Activated B cell treated with CpG ODN at 0.5 μM for 24 hours (primary cell): ENCODE data around the gene ATP1B1. TPM values are rescaled to one million over a fixed set of nuclear protein-coding genes. Genes with fewer than 3 reads are reported as not detected.

Experiments used
- ATAC-seq: fragments of 200-7000 bp; cut with Tn5 transposase; one replicate; pipeline ENCODE4 v1.10.0; 2021; ENCODE audit warnings: low read depth, mild to moderate bottlenecking, moderate library complexity
- CTCF ChIA-PET: fragments of 350-600 bp; sonication (Branson Sonifier 250); formaldehyde crosslinking; loops from one replicate; lab custom pipeline; 2021; ENCODE audit warnings: antibody characterized with exemption; lab: Charles Lee
- POLR2A ChIA-PET: fragments of 350-600 bp; sonication (Branson Sonifier 250); formaldehyde crosslinking; loops from one replicate; lab custom pipeline; 2021; ENCODE audit warnings: antibody characterized with exemption; lab: Charles Lee
- DNase-seq: peaks from one replicate; pipeline ENCODE4 v3.0.0; 2022
- H3K27ac Mint-ChIP-seq: one replicate; pipeline ENCODE4 v1.8.0; 2020; ENCODE audit warnings: mixed read lengths
- H3K27me3 Mint-ChIP-seq: one replicate; pipeline ENCODE4 v1.8.0; 2021; ENCODE audit warnings: mixed read lengths
- H3K36me3 Mint-ChIP-seq: one replicate; pipeline ENCODE4 v1.8.0; 2021; ENCODE audit warnings: low read depth, mixed read lengths
- H3K4me1 Mint-ChIP-seq: one replicate; pipeline ENCODE4 v1.8.0; 2021; ENCODE audit warnings: mixed read lengths
- H3K4me3 Mint-ChIP-seq: one replicate; pipeline ENCODE4 v1.8.0; 2020; ENCODE audit warnings: mild to moderate bottlenecking, mixed read lengths
- H3K9me3 Mint-ChIP-seq: one replicate; pipeline ENCODE4 v1.8.0; 2020; ENCODE audit warnings: mixed read lengths
- CTCF ChIP-seq: fragments of 200-600 bp; IDR thresholded peaks from one replicate; pipeline ENCODE4 v1.8.0; 2022; ENCODE audit warnings: antibody characterized with exemption, mild to moderate bottlenecking
- intact Hi-C: fragments of 100-400 bp; cut with micrococcal nuclease; formaldehyde crosslinking; loops from one replicate; pipeline ENCODE4 v1.15.1; 2024
- total RNA-seq: library from RNA; stranded (reverse); gene quantifications from 2 replicates; pipeline ENCODE4 v1.2.3, GENCODE V29; 2022

Gene ATP1B1
- total RNA-seq, 1 donor from 2014 or later = 1.6 TPM

GRCh38 chr1:169109561-169110134, 3.2 kb downstream of the ATP1B1 start:
- Mint-ChIP-seq H3K27me3 (peaks cover 31% of the 10 kb centered on the region), H3K27ac (no peak overlapping the region), H3K36me3 (no peaks in the 10 kb centered on the region), H3K4me1 (peaks cover 18% of the 10 kb centered on the region), H3K9me3 (no peaks in the 10 kb centered on the region), H3K4me3 (no peak overlapping the region)
- intact Hi-C loops = loop anchor here (5.0 to 10.0 kb wide), 3 partner anchors 765 to 1175 kb away; partner anchors contain the start of genes DCAF6, KIFAP3 and MPC2
- CTCF ChIA-PET = no interaction called here
- no peak for TF ChIP-seq CTCF
- no peak for ATAC-seq
- DNase-seq = no peak
- POLR2A ChIA-PET = no interaction called here

GRCh38 chr1:169110236-169110635, 3.7 kb downstream of the ATP1B1 start:
- TF ChIP-seq CTCF = no peak
- POLR2A ChIA-PET = no interaction called here
- ATAC-seq = no peak
- intact Hi-C loops = no loop called here
- CTCF ChIA-PET = no interaction called here
- H3K9me3 Mint-ChIP-seq = no peaks in the 10 kb centered on the region
- peaks cover 27% of the 10 kb centered on the region for H3K27me3 Mint-ChIP-seq
- H3K27ac Mint-ChIP-seq = no peak overlapping the region
- no peak overlapping the region for H3K4me3 Mint-ChIP-seq
- no peaks in the 10 kb centered on the region for H3K36me3 Mint-ChIP-seq
- H3K4me1 Mint-ChIP-seq = peaks cover 14% of the 10 kb centered on the region
- DNase-seq = no peak

- intact Hi-C loops = no loop called here
- Mint-ChIP-seq H3K4me1 (peaks cover 11% of the 10 kb centered on the region), H3K27ac (no peak overlapping the region), H3K36me3 (no peaks in the 10 kb centered on the region), H3K9me3 (no peaks in the 10 kb centered on the region), H3K27me3 (peaks cover 25% of the 10 kb centered on the region), H3K4me3 (no peak overlapping the region)
- ATAC-seq (no peak), DNase-seq (no peak)
- TF ChIP-seq CTCF = no peak
- CTCF ChIA-PET = no interaction called here
- POLR2A ChIA-PET = no interaction called here
These were observed 4.4 kb downstream of the ATP1B1 start for GRCh38 chr1:169110689-169111447.

GRCh38 chr1:169111472-169111871, 5.0 kb downstream of the ATP1B1 start:
- H3K4me1 Mint-ChIP-seq = peaks cover 15% of the 10 kb centered on the region
- ChIA-PET POLR2A (no interaction called here), CTCF (no interaction called here)
- H3K9me3 Mint-ChIP-seq = no peaks in the 10 kb centered on the region
- no peak for TF ChIP-seq CTCF
- peaks cover 25% of the 10 kb centered on the region for H3K27me3 Mint-ChIP-seq
- ATAC-seq (no peak), DNase-seq (no peak)
- intact Hi-C loops = no loop called here
- no peak overlapping the region for H3K4me3 Mint-ChIP-seq
- no peak overlapping the region for H3K27ac Mint-ChIP-seq
- no peaks in the 10 kb centered on the region for H3K36me3 Mint-ChIP-seq

- Mint-ChIP-seq H3K36me3 (no peaks in the 10 kb centered on the region), H3K9me3 (no peaks in the 10 kb centered on the region), H3K27ac (no peak overlapping the region), H3K4me1 (peaks cover 15% of the 10 kb centered on the region), H3K4me3 (no peak overlapping the region), H3K27me3 (peaks cover 24% of the 10 kb centered on the region)
- DNase-seq (no peak), ATAC-seq (no peak)
- no peak for TF ChIP-seq CTCF
- intact Hi-C loops = no loop called here
- CTCF ChIA-PET = no interaction called here
- POLR2A ChIA-PET = no interaction called here
These were observed 5.8 kb downstream of the ATP1B1 start for GRCh38 chr1:169112241-169112640.
